HepG2 (cell line): ENCODE measurements around the gene ZDHHC7. TPM values are rescaled to one million over a fixed set of nuclear protein-coding genes. Genes with fewer than 3 reads are reported as not detected.

Experiments used
- FOXO1 ChIP-seq: sonication (generic); formaldehyde crosslinking; IDR thresholded peaks from 2 replicates; pipeline ENCODE4 v1.4.0; 2020; ENCODE audit warnings: missing genetic modification reagents
- HOXA5 ChIP-seq: sonication (generic); formaldehyde crosslinking; IDR thresholded peaks from 2 replicates; pipeline ENCODE4 v1.4.0; 2020; ENCODE audit warnings: missing genetic modification reagents
- IRF9 ChIP-seq: sonication (generic); formaldehyde crosslinking; IDR thresholded peaks from 2 replicates; pipeline ENCODE4 v1.8.0; 2022; ENCODE audit warnings: missing genetic modification reagents, mild to moderate bottlenecking, borderline replicate concordance
- NCOR1 ChIP-seq: fragments of 200-600 bp; sonication (generic); IDR thresholded peaks from 2 replicates; pipeline ENCODE4 v1.7.0; 2017; ENCODE audit warnings: antibody characterized with exemption, low read length, borderline replicate concordance
- ONECUT2 ChIP-seq: sonication (generic); formaldehyde crosslinking; IDR thresholded peaks from 2 replicates; pipeline ENCODE4 v1.4.0; 2020; ENCODE audit warnings: missing genetic modification reagents
- PHF21A ChIP-seq: sonication (generic); formaldehyde crosslinking; IDR thresholded peaks from 2 replicates; pipeline ENCODE4 v1.5.0; 2020; ENCODE audit warnings: mild to moderate bottlenecking, missing genetic modification reagents
- POLR2AphosphoS2 ChIP-seq: IDR thresholded peaks from 2 replicates; pipeline ENCODE4 v1.6.1; 2011; ENCODE audit warnings: low read depth, low read length, improper control_type of control experiment
- PRPF4 ChIP-seq: fragments of 200-400 bp; formaldehyde crosslinking; IDR thresholded peaks from 2 replicates; pipeline ENCODE4 v1.6.1; 2016; ENCODE audit warnings: low read length, low read depth; ENCODE audit not compliant: poor library complexity, severe bottlenecking
- SMAD3 ChIP-seq: sonication (generic); formaldehyde crosslinking; IDR thresholded peaks from 2 replicates; pipeline ENCODE4 v1.4.0; 2020; ENCODE audit warnings: missing genetic modification reagents
- SNAI1 ChIP-seq: sonication (generic); formaldehyde crosslinking; IDR thresholded peaks from 2 replicates; pipeline ENCODE4 v1.5.0; 2020; ENCODE audit warnings: mild to moderate bottlenecking, missing genetic modification reagents, borderline replicate concordance
- SOX13 ChIP-seq, 3 experiments: fragments of 450-650 bp in 1 of 3; sonication (generic) in 1 of 3; formaldehyde crosslinking in 1 of 3; IDR thresholded peaks in 2 of 3; conservative IDR thresholded peaks in 1 of 3; 2 replicates each; pipeline versions ENCODE4 v1.5.0 to v1.6.1; 2016 to 2020; ENCODE audit warnings: antibody characterized with exemption in 1 of 3, mild to moderate bottlenecking in 1 of 3, missing compliant biosample characterization in 1 of 3, missing genetic modification reagents in 1 of 3, moderate library complexity in 1 of 3
- XRCC5 ChIP-seq: fragments of 200-400 bp; formaldehyde crosslinking; optimal IDR thresholded peaks from 2 replicates; pipeline ENCODE3; 2017; ENCODE audit warnings: mild to moderate bottlenecking, low read length
- ZNF317 ChIP-seq: sonication (generic); formaldehyde crosslinking; IDR thresholded peaks from 2 replicates; pipeline ENCODE4 v1.5.0; 2020; ENCODE audit warnings: mild to moderate bottlenecking, missing genetic modification reagents
- ZNF33A ChIP-seq: sonication (generic); formaldehyde crosslinking; IDR thresholded peaks from 2 replicates; pipeline ENCODE4 v1.5.1; 2020; ENCODE audit warnings: missing genetic modification reagents, mild to moderate bottlenecking, moderate library complexity, borderline replicate concordance
- ZNF446 ChIP-seq: sonication (generic); formaldehyde crosslinking; IDR thresholded peaks from 2 replicates; pipeline ENCODE4 v1.5.0; 2020; ENCODE audit warnings: mild to moderate bottlenecking, missing genetic modification reagents
- ZNF552 ChIP-seq: sonication (generic); formaldehyde crosslinking; IDR thresholded peaks from 2 replicates; pipeline ENCODE4 v1.9.0; 2022; ENCODE audit warnings: missing genetic modification reagents, mild to moderate bottlenecking, borderline replicate concordance
- ZNF580 ChIP-seq: IDR thresholded peaks from 2 replicates; pipeline ENCODE4 v1.6.1; 2016; ENCODE audit warnings: low read depth, borderline replicate concordance
- ZNF609 ChIP-seq: sonication (generic); formaldehyde crosslinking; IDR thresholded peaks from 2 replicates; pipeline ENCODE4 v1.4.0; 2020; ENCODE audit warnings: mild to moderate bottlenecking, missing genetic modification reagents, borderline replicate concordance
- ZNF710 ChIP-seq: sonication (generic); formaldehyde crosslinking; IDR thresholded peaks from 2 replicates; pipeline ENCODE4 v1.5.0; 2020; ENCODE audit warnings: mild to moderate bottlenecking, missing genetic modification reagents, borderline replicate concordance
- ZSCAN25 ChIP-seq: sonication (generic); formaldehyde crosslinking; IDR thresholded peaks from 2 replicates; pipeline ENCODE4 v1.8.0; 2022; ENCODE audit warnings: mild to moderate bottlenecking, missing genetic modification reagents
- polyA plus RNA-seq, 8 experiments: library from polyadenylated mRNA; depleted of rRNA in 3 of 8; stranded (reverse) in 7 of 8; unstranded in 1 of 8; fragments of >200 nt; fragmentation: Illumina TruSeq in 4 of 8; extraction: Trizol in 4 of 8; gene quantifications; 2 replicates each; pipeline versions ENCODE4 v1.2.1 to v1.2.3, GENCODE V29; 2011 to 2016; ENCODE audit warnings: low read depth in 4 of 8, missing spikeins in 1 of 8, mixed read lengths in 1 of 8; ENCODE audit not compliant: insufficient read depth in 1 of 8
- total RNA-seq, 5 experiments: library from RNA; depleted of rRNA; stranded (reverse); fragments of >200 nt; fragmentation: Illumina TruSeq; extraction: Trizol; gene quantifications; 2 replicates each; pipeline ENCODE4 v1.2.3, GENCODE V29; 2016; ENCODE audit warnings: low read depth in 1 of 5

ZDHHC7 gene
- total and polyA plus RNA-seq, 2 of the 13 experiments (the other 11 are each of a cell fraction or from before 2014, with no cell fraction given), result 46.8 to 67.6 TPM

- TF ChIP-seq NCOR1 (no peak), ZNF710 (0 out of 2 replicates have a peak, but pooled peaks have one; percentile 43), SMAD3 (CRISPR knock-in tag) (0 out of 2 replicates have a peak, but pooled peaks have one; percentile 24), XRCC5 (peak; percentile 76), ZNF446 (CRISPR knock-in tag) (no peak), SNAI1 (CRISPR knock-in tag) (no peak), POLR2AphosphoS2 (no peak), FOXO1 (CRISPR knock-in tag) (peak; percentile 44; the same call in 1 of the 2 replicates), PHF21A (CRISPR knock-in tag) (peak; percentile 93), ZSCAN25 (CRISPR knock-in tag) (peak; percentile 6; the same call in 1 of the 2 replicates), SOX13 (IDR thresholded peaks at IDR 0.05) (peak; percentile 48; the same call in 1 of the 2 replicates), SOX13 (CRISPR knock-in tag; conservative IDR thresholded peaks at IDR 0.05 in 1 of 2, IDR thresholded peaks at IDR 0.05 in 1 of 2) (peak in 1 of 2 experiments; percentile 82; a peak in 2 of 4 replicates), ONECUT2 (CRISPR knock-in tag) (no peak), ZNF552 (no peak), ZNF580 (peak; percentile 55; the same call in 1 of the 2 replicates), PRPF4 (no peak), ZNF33A (no peak), IRF9 (CRISPR knock-in tag) (no peak), ZNF609 (CRISPR knock-in tag) (peak; percentile 77; the same call in 1 of the 2 replicates), HOXA5 (CRISPR knock-in tag) (0 out of 2 replicates have a peak, but pooled peaks have one; percentile 56), ZNF317 (CRISPR knock-in tag) (0 out of 2 replicates have a peak, but pooled peaks have one; percentile 46)
Observed at GRCh38 chr16:84976644-84977400, 34.5 kb downstream of the ZDHHC7 start (continued).
